HEK293 (cell line): ENCODE results near the gene RTN1.

Experiments
- CTCF ChIA-PET: fragments of 350-600 bp; formaldehyde crosslinking; extraction: SDS; loops from one replicate; lab custom pipeline; 2021; ENCODE audit warnings: antibody characterized with exemption; lab: Yijun Ruan, JAX
- POLR2A ChIA-PET: fragments of 300-600 bp; formaldehyde crosslinking; extraction: SDS; loops from one replicate; lab custom pipeline; 2020; ENCODE audit warnings: antibody characterized with exemption, inconsistent platforms; lab: Yijun Ruan, JAX
- H3K27ac ChIP-seq: fragments of 200-500 bp; sonication (Bioruptor generic); 2 replicates; pipeline ENCODE4 v1.5.1; 2014; ENCODE audit warnings: low read depth, low read length, control low read depth, inconsistent platforms; ENCODE audit errors: extremely low read depth
- H3K36me3 ChIP-seq, 2 experiments: fragments of 200-500 bp in 1 of 2; sonication (Bioruptor generic) in 1 of 2; 1 replicate in 1 of 2; 2 replicates in 1 of 2; pipeline ENCODE4 v1.5.1; 2014 to 2017; ENCODE audit warnings: inconsistent platforms in 2 of 2, low read length in 2 of 2; ENCODE audit not compliant: control insufficient read depth in 2 of 2, insufficient read depth in 1 of 2
- H3K4me1 ChIP-seq: fragments of 200-500 bp; sonication (Bioruptor generic); 2 replicates; pipeline ENCODE4 v1.5.1; 2014; ENCODE audit warnings: mild to moderate bottlenecking, low read length, inconsistent platforms; ENCODE audit not compliant: control insufficient read depth, insufficient read depth
- H3K4me3 ChIP-seq: 2 replicates; pipeline ENCODE4 v1.5.1; 2011; ENCODE audit warnings: low read depth, mild to moderate bottlenecking, control low read depth, low read length, moderate library complexity
- H3K9me3 ChIP-seq: fragments of 200-500 bp; sonication (Bioruptor generic); 2 replicates; pipeline ENCODE4 v1.5.1; 2014; ENCODE audit warnings: low read depth, low read length, inconsistent platforms; ENCODE audit not compliant: control insufficient read depth, insufficient read depth
- BCL11A ChIP-seq: fragments of 450-650 bp; formaldehyde crosslinking; IDR thresholded peaks from 2 replicates; pipeline ENCODE4 v1.5.1; 2016; ENCODE audit warnings: low read depth, missing biosample characterization, missing genetic modification characterization
- HOXD13 ChIP-seq: sonication (generic); formaldehyde crosslinking; IDR thresholded peaks from 2 replicates; pipeline ENCODE4 v1.8.0; 2022; ENCODE audit warnings: missing genetic modification reagents, borderline replicate concordance
- PRDM4 ChIP-seq: fragments of 450-650 bp; formaldehyde crosslinking; IDR thresholded peaks from 2 replicates; pipeline ENCODE4 v1.5.1; 2017; ENCODE audit warnings: missing biosample characterization, missing genetic modification characterization
- SP3 ChIP-seq: fragments of 450-650 bp; formaldehyde crosslinking; IDR thresholded peaks from 2 replicates; pipeline ENCODE4 v1.5.1; 2016; ENCODE audit warnings: missing biosample characterization, missing genetic modification characterization
- TCF7L2 ChIP-seq: IDR thresholded peaks from 2 replicates; pipeline ENCODE4 v1.6.1; 2011; ENCODE audit warnings: low read depth, mild to moderate bottlenecking, inconsistent platforms, low read length, moderate library complexity, borderline replicate concordance
- ZBTB21 ChIP-seq: fragments of 450-650 bp; formaldehyde crosslinking; IDR thresholded peaks from 2 replicates; pipeline ENCODE4 v1.5.1; 2017; ENCODE audit warnings: missing biosample characterization, missing genetic modification characterization
- ZBTB7A ChIP-seq: fragments of 450-650 bp; formaldehyde crosslinking; IDR thresholded peaks from 2 replicates; pipeline ENCODE4 v1.5.1; 2016; ENCODE audit warnings: low read depth, missing biosample characterization, missing genetic modification characterization
- ZFP3 ChIP-seq: fragments of 450-650 bp; formaldehyde crosslinking; IDR thresholded peaks from 2 replicates; pipeline ENCODE4 v1.5.1; 2016; ENCODE audit warnings: low read depth, missing biosample characterization, missing genetic modification characterization
- ZNF16 ChIP-seq: fragments of 450-650 bp; formaldehyde crosslinking; IDR thresholded peaks from 2 replicates; pipeline ENCODE4 v1.5.1; 2016; ENCODE audit warnings: low read depth, missing biosample characterization, missing genetic modification characterization
- ZNF221 ChIP-seq: fragments of 450-650 bp; formaldehyde crosslinking; IDR thresholded peaks from 2 replicates; pipeline ENCODE4 v1.5.1; 2017; ENCODE audit warnings: missing biosample characterization, missing genetic modification characterization, borderline replicate concordance
- ZNF23 ChIP-seq: fragments of 450-650 bp; formaldehyde crosslinking; IDR thresholded peaks from 2 replicates; pipeline ENCODE4 v1.5.1; 2016; ENCODE audit warnings: missing biosample characterization, missing genetic modification characterization, borderline replicate concordance
- ZNF48 ChIP-seq: fragments of 450-650 bp; formaldehyde crosslinking; IDR thresholded peaks from 2 replicates; pipeline ENCODE4 v1.5.1; 2016; ENCODE audit warnings: missing biosample characterization, missing genetic modification characterization
- ZNF571 ChIP-seq: fragments of 450-650 bp; formaldehyde crosslinking; IDR thresholded peaks from 2 replicates; pipeline ENCODE4 v1.5.0; 2017; ENCODE audit warnings: missing biosample characterization, missing genetic modification characterization
- ZNF585B ChIP-seq: fragments of 450-650 bp; formaldehyde crosslinking; IDR thresholded peaks from 2 replicates; pipeline ENCODE4 v1.5.1; 2016; ENCODE audit warnings: missing biosample characterization, missing genetic modification characterization
- ZNF707 ChIP-seq: fragments of 450-650 bp; formaldehyde crosslinking; IDR thresholded peaks from 2 replicates; pipeline ENCODE4 v1.5.1; 2016; ENCODE audit warnings: missing biosample characterization, missing genetic modification characterization
- ZNF777 ChIP-seq: fragments of 450-650 bp; formaldehyde crosslinking; IDR thresholded peaks from 2 replicates; pipeline ENCODE4 v1.5.1; 2017; ENCODE audit warnings: missing biosample characterization, missing genetic modification characterization, borderline replicate concordance
- ZNF791 ChIP-seq: fragments of 450-650 bp; formaldehyde crosslinking; IDR thresholded peaks from 2 replicates; pipeline ENCODE4 v1.5.1; 2016; ENCODE audit warnings: missing biosample characterization, missing genetic modification characterization
- ZSCAN16 ChIP-seq: fragments of 450-650 bp; formaldehyde crosslinking; IDR thresholded peaks from 2 replicates; pipeline ENCODE4 v1.5.1; 2016; ENCODE audit warnings: missing biosample characterization, missing genetic modification characterization
- TF ChIP-seq, protein P1 (sequence below): fragments of 450-650 bp; formaldehyde crosslinking; IDR thresholded peaks from 2 replicates; pipeline ENCODE4 v1.5.1; 2016; ENCODE audit warnings: missing biosample characterization, missing genetic modification characterization
- TF ChIP-seq, protein P2 (sequence below): fragments of 450-650 bp; formaldehyde crosslinking; IDR thresholded peaks from 2 replicates; pipeline ENCODE4 v1.5.1; 2016; ENCODE audit warnings: missing biosample characterization, missing genetic modification characterization
- TF ChIP-seq, protein P3 (sequence below): fragments of 450-650 bp; formaldehyde crosslinking; IDR thresholded peaks from 2 replicates; pipeline ENCODE4 v1.5.1; 2016; ENCODE audit warnings: missing biosample characterization, missing genetic modification characterization
- TF ChIP-seq, protein P4 (sequence below): sonication (generic); formaldehyde crosslinking; IDR thresholded peaks from 2 replicates; pipeline ENCODE4 v1.8.1; 2022; ENCODE audit warnings: mild to moderate bottlenecking, moderate library complexity, missing genetic modification reagents
- TF ChIP-seq, protein P5 (sequence below): fragments of 450-650 bp; formaldehyde crosslinking; IDR thresholded peaks from 2 replicates; pipeline ENCODE4 v1.5.1; 2017; ENCODE audit warnings: missing biosample characterization, missing genetic modification characterization
- TF ChIP-seq, protein P6 (sequence below): fragments of 450-650 bp; formaldehyde crosslinking; IDR thresholded peaks from 2 replicates; pipeline ENCODE4 v1.5.1; 2017; ENCODE audit warnings: missing biosample characterization, missing genetic modification characterization

RTN1 gene

DNA sequence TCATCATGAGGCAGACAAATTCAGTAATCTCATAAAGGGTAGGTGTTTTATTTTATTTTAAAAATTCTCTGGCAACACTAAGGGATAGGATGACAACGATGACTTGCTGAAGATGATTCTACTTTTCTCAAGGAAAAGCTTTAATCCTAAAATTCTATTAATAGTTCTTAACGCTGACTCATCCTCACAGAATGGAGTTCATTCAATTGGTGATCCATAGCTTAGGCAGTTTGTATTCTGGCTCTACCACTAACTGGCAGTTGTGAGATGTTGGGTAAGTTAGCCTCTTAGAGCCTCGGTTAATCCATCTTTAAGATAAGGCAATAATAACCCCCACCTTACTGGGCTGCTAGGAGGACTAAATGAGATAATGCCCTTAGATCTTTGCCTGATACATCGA lies 116.3 kb downstream of the RTN1 start:
- ChIA-PET CTCF (interaction anchor here (0.7 kb wide), 2 partner anchors 144 to 1510 kb away, joined by 4 read pairs; no protein-coding TSS in a partner anchor), POLR2A (no interaction called here)
- Histone ChIP-seq H3K4me1 (no peaks in the 10 kb centered on the region), H3K27ac (no peak overlapping the region), H3K9me3 (no peaks in the 10 kb centered on the region), H3K36me3 (no peaks in the 10 kb centered on the region), H3K4me3 (no peak overlapping the region)
- TF ChIP-seq ZSCAN16 (tag by site-specific recombination) (no peak), ZNF16 (tag by site-specific recombination) (no peak), ZNF23 (no peak), TCF7L2 (no peak), ZNF571 (tag by site-specific recombination) (no peak), ZBTB7A (tag by site-specific recombination) (no peak), ZNF221 (no peak), ZFP3 (tag by site-specific recombination) (no peak), ZNF791 (no peak), ZNF707 (no peak), PRDM4 (tag by site-specific recombination) (no peak), BCL11A (no peak)
- TF ChIP-seq, protein P1, sequence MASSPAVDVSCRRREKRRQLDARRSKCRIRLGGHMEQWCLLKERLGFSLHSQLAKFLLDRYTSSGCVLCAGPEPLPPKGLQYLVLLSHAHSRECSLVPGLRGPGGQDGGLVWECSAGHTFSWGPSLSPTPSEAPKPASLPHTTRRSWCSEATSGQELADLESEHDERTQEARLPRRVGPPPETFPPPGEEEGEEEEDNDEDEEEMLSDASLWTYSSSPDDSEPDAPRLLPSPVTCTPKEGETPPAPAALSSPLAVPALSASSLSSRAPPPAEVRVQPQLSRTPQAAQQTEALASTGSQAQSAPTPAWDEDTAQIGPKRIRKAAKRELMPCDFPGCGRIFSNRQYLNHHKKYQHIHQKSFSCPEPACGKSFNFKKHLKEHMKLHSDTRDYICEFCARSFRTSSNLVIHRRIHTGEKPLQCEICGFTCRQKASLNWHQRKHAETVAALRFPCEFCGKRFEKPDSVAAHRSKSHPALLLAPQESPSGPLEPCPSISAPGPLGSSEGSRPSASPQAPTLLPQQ (tag by site-specific recombination), result no peak

GRCh38 chr14:59753512-59753911 lies 117.1 kb downstream of the RTN1 start:
- CTCF ChIA-PET, result interaction anchor here (1.7 kb wide), 1 partner anchor 19 kb away, joined by 3 read pairs; no protein-coding TSS in a partner anchor
- POLR2A ChIA-PET, result no interaction called here
- H3K36me3 ChIP-seq, result no peaks in the 10 kb centered on the region
- H3K4me3 ChIP-seq, result no peak overlapping the region
- H3K4me1 ChIP-seq, result no peaks in the 10 kb centered on the region
- H3K27ac ChIP-seq, result no peak overlapping the region
- no peaks in the 10 kb centered on the region for H3K9me3 ChIP-seq
- TF ChIP-seq SP3 (tag by site-specific recombination) (no peak), HOXD13 (CRISPR knock-in tag) (no peak), ZNF585B (no peak), ZBTB21 (tag by site-specific recombination) (no peak), ZNF777 (tag by site-specific recombination) (no peak), ZNF48 (no peak), ZSCAN16 (tag by site-specific recombination) (no peak)
- TF ChIP-seq, protein P2, sequence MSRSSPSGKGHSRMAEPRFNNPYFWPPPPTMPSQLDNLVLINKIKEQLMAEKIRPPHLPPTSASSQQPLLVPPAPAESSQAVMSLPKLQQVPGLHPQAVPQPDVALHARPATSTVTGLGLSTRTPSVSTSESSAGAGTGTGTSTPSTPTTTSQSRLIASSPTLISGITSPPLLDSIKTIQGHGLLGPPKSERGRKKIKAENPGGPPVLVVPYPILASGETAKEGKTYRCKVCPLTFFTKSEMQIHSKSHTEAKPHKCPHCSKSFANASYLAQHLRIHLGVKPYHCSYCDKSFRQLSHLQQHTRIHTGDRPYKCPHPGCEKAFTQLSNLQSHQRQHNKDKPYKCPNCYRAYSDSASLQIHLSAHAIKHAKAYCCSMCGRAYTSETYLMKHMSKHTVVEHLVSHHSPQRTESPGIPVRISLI (tag by site-specific recombination), result no peak
- TF ChIP-seq, protein P3, sequence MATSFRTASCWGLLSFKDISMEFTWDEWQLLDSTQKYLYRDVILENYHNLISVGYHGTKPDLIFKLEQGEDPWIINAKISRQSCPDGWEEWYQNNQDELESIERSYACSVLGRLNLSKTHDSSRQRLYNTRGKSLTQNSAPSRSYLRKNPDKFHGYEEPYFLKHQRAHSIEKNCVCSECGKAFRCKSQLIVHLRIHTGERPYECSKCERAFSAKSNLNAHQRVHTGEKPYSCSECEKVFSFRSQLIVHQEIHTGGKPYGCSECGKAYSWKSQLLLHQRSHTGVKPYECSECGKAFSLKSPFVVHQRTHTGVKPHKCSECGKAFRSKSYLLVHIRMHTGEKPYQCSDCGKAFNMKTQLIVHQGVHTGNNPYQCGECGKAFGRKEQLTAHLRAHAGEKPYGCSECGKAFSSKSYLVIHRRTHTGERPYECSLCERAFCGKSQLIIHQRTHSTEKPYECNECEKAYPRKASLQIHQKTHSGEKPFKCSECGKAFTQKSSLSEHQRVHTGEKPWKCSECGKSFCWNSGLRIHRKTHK (tag by site-specific recombination), result no peak
- TF ChIP-seq, protein P4, sequence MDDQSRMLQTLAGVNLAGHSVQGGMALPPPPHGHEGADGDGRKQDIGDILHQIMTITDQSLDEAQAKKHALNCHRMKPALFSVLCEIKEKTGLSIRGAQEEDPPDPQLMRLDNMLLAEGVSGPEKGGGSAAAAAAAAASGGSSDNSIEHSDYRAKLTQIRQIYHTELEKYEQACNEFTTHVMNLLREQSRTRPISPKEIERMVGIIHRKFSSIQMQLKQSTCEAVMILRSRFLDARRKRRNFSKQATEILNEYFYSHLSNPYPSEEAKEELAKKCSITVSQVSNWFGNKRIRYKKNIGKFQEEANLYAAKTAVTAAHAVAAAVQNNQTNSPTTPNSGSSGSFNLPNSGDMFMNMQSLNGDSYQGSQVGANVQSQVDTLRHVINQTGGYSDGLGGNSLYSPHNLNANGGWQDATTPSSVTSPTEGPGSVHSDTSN (CRISPR knock-in tag), result no peak
- TF ChIP-seq, protein P5, sequence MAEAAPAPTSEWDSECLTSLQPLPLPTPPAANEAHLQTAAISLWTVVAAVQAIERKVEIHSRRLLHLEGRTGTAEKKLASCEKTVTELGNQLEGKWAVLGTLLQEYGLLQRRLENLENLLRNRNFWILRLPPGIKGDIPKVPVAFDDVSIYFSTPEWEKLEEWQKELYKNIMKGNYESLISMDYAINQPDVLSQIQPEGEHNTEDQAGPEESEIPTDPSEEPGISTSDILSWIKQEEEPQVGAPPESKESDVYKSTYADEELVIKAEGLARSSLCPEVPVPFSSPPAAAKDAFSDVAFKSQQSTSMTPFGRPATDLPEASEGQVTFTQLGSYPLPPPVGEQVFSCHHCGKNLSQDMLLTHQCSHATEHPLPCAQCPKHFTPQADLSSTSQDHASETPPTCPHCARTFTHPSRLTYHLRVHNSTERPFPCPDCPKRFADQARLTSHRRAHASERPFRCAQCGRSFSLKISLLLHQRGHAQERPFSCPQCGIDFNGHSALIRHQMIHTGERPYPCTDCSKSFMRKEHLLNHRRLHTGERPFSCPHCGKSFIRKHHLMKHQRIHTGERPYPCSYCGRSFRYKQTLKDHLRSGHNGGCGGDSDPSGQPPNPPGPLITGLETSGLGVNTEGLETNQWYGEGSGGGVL (tag by site-specific recombination), result no peak
- TF ChIP-seq, protein P6, sequence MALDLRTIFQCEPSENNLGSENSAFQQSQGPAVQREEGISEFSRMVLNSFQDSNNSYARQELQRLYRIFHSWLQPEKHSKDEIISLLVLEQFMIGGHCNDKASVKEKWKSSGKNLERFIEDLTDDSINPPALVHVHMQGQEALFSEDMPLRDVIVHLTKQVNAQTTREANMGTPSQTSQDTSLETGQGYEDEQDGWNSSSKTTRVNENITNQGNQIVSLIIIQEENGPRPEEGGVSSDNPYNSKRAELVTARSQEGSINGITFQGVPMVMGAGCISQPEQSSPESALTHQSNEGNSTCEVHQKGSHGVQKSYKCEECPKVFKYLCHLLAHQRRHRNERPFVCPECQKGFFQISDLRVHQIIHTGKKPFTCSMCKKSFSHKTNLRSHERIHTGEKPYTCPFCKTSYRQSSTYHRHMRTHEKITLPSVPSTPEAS (tag by site-specific recombination), result no peak
